Coronary artery (tissue), 2 donors: Measurements from ENCODE around the gene MRTFA.

Experiments used
- DNase-seq: peaks from one replicate; pipeline ENCODE4 v3.0.0-alpha.2; 2017; ENCODE audit warnings: low spot score
- H3K27ac ChIP-seq, 2 donors: fragments of 200-600 bp; sonication (generic); one replicate each; pipeline ENCODE4 v1.5.1; 2016 to 2019
- H3K4me3 ChIP-seq: fragments of 200-600 bp; sonication (generic); 2 replicates; pipeline ENCODE4 v1.5.1; 2016; ENCODE audit warnings: mild to moderate bottlenecking, moderate library complexity
- TF ChIP-seq, protein P1 (sequence below): fragments of 200-600 bp; sonication (generic); IDR thresholded peaks from one replicate; pipeline ENCODE4 v1.5.1; 2019; ENCODE audit warnings: antibody characterized with exemption

MRTFA gene

DNA sequence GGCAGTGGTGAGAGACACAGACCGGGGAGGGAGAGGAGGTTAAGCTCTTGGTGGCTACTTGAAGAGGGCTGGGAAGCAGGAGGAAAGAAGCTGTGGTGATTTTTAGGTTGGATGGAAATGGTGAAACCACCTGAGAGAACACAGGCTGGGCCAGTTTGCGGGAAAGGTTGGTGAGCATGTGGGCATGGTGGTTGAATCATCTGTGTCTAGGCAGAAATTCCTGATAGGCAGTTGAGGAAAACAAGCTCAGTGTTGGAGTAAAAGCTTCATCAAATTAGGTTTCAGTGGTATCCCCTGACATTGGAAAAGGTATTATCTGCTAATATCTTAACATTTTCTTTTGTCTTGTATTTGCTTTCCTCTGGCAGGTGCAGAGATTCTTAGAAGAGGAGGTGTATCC, 270.5 kb downstream of the MRTFA start:
- no peak overlapping the region for H3K4me3 ChIP-seq
- H3K27ac ChIP-seq: no peak overlapping the region
- no peak for DNase-seq
- TF ChIP-seq, protein P1, sequence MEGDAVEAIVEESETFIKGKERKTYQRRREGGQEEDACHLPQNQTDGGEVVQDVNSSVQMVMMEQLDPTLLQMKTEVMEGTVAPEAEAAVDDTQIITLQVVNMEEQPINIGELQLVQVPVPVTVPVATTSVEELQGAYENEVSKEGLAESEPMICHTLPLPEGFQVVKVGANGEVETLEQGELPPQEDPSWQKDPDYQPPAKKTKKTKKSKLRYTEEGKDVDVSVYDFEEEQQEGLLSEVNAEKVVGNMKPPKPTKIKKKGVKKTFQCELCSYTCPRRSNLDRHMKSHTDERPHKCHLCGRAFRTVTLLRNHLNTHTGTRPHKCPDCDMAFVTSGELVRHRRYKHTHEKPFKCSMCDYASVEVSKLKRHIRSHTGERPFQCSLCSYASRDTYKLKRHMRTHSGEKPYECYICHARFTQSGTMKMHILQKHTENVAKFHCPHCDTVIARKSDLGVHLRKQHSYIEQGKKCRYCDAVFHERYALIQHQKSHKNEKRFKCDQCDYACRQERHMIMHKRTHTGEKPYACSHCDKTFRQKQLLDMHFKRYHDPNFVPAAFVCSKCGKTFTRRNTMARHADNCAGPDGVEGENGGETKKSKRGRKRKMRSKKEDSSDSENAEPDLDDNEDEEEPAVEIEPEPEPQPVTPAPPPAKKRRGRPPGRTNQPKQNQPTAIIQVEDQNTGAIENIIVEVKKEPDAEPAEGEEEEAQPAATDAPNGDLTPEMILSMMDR: no peak

DNA sequence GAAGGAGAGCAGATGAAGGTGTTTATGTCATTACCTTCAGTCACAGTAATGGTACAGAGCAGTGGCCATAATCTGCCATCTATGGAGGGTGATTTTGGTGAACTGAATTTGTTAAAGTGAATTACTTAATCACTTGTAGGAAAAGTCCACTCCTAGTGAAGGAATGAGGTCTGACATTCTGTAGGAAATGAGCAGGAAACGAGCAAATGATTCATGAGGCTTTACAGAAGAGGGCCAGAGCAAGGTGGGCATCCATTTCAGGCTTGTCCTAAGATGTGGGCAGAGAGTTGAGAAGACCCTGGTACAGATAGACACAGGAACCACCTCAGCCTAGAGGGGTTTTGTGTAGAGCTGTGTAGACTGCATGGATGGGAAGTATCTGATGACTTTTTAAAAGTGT, 272.1 kb downstream of the MRTFA start:
- no peak overlapping the region for H3K27ac ChIP-seq
- TF ChIP-seq, protein P1: no peak
- no peak for DNase-seq
- H3K4me3 ChIP-seq: no peak overlapping the region

DNA sequence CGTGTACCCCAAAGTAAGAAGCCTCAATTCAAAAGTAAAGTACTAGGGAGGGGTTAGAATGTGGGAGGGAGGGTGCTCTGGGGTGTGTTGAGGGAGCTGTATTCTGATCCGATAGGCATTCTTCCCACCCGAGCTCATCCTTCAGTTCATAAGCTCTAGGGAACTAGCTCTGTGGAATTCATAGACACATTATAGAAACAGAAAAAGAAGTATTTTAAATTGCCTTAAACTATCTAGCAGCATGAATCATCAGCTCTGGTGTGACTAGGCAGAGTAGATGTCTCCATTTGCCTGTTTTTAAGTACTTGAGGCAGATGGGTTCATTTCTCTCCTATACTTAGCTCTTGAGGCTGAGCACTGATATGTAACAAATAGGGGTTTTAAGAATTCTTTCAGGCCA, 273.5 kb downstream of the MRTFA start:
- TF ChIP-seq, protein P1: no peak
- no peak overlapping the region for H3K4me3 ChIP-seq
- DNase-seq: no peak

DNA sequence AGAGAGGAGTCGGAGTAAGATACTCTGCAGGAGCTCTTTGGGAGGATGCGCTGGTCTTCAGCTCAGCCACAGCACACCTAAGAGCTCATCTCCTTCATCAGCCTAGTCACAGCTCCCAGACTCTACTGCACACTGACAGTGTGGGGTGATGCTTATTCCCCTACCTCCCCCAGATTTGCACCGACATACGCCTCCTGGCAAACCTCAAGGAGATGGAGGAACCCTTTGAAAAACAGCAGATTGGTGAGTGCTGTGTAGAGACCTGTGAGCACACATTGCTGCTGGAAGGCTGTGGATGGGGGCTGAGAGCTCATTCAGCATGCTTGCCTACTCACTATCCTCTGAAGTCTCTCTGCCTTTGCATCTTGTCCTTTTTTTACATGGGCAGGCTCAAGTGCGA, 275.4 kb downstream of the MRTFA start:
- H3K4me3 ChIP-seq: no peak overlapping the region
- H3K27ac ChIP-seq: no peak overlapping the region
- TF ChIP-seq, protein P1: no peak
- DNase-seq: no peak

More for the DNA sequence above, 273.5 kb downstream of the MRTFA start:
- no peak overlapping the region for H3K27ac ChIP-seq
